NCI-H69 (cell line): ENCODE measurements around the gene POU2F3.

Source experiments
- DNase-seq: peaks from one replicate; lab custom pipeline; 2025; lab: John Stamatoyannopoulos, UW

The POU2F3 gene

GRCh38 chr11:120226714-120227113 lies 13.2 kb upstream of the POU2F3 start:
- DNase-seq, result no peak

DNA sequence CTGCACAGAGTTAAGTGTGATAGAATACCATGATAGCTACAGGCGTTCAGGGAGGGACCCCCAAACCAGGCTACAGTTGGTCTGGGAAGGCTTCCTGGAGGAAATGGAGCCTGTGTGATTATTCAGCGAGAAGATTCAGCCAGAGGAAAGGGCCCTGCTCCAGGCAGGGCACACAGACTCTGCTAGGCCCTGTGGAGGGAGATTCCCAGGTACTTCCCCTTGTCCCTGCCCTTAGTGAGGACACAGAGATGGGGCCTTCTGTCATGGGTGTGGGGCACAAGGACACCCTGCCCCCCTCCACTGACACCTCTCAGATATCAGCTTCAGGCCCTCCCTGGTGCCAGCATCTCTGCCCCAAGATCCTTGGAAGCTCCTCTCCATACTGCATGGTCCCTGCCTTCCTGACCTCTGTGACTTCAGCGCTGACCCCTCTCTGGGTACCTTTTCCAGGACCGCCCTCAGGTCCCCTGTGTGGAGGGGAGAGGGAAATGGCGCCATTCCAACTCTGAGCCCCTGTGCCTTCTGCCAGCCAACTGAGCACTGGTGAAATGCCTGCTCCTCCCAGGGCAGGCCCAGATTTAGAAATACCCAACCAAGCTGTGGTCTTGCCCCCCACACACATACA lies 12.6 kb upstream of the POU2F3 start:
- DNase-seq, result no peak

DNA sequence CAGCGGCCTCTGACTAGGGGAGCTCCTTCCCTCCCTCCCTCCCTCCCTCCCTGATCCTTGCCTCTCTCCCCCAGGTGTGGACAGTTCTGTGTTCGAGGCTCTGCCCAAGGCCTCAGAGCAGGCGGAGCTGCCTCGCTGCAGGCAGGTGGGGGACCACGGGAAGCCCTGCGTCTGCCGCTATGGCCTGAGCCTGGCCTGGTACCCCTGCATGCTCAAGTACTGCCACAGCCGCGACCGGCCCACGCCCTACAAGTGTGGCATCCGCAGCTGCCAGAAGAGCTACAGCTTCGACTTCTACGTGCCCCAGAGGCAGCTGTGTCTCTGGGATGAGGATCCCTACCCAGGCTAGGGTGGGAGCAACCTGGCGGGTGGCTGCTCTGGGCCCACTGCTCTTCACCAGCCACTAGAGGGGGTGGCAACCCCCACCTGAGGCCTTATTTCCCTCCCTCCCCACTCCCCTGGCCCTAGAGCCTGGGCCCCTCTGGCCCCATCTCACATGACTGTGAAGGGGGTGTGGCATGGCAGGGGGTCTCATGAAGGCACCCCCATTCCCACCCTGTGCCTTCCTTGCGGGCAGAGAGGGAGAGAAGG lies 11.1 kb upstream of the POU2F3 start:
- DNase-seq, result no peak

DNA sequence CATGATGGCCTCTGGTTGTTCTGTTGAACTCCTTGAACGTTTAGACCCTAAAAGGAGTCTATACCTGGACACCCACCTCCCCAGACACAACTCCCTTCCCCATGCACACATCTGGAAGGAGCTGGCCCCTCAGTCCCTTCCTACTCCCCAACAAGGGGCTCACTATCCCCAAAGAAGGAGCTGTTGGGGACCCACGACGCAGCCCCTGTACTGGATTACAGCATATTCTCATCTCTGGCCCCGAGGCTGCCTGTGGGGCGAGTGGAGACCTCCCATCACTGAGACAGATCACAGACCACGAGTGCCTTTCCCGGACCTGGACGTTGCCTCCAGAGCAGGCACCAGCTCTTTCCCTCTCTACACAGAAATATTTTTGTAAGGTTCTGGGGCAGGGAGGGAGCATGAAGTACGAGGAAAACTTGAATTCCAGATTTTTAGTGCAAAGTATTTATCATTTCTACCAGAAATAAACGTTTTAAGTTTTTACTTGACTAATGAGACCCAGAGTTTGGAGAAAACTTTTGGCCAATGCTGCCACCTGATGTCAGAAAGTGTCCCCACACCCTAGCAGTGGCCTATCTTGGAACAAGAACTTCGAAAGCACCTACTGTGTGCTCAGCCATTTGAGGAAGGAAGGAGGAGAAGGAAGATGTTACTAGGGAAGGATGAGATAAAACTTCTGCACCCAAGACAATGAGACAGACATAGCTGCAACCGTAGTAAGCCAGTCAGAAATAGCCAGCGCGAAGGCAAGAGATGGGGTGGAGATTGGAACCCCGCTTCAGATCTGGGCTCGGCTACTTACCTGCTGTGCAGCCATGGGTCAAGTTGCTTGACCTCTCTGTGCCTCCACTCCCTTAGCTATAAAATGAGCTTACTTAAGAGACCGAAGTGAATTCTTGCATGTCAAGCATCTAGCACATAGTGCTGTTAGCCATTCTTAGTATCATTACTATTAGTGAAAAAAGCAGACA lies 10.2 kb upstream of the POU2F3 start:
- DNase-seq, result peak; percentile 21

GRCh38 chr11:120230433-120231071 lies 9.4 kb upstream of the POU2F3 start:
- no peak for DNase-seq

GRCh38 chr11:120231963-120232362 lies 8.0 kb upstream of the POU2F3 start:
- DNase-seq, result no peak

- DNase-seq, result no peak
These were observed 6.6 kb upstream of the POU2F3 start for GRCh38 chr11:120233207-120233803.

GRCh38 chr11:120235024-120235628 lies 4.8 kb upstream of the POU2F3 start:
- DNase-seq, result peak; percentile 79

DNA sequence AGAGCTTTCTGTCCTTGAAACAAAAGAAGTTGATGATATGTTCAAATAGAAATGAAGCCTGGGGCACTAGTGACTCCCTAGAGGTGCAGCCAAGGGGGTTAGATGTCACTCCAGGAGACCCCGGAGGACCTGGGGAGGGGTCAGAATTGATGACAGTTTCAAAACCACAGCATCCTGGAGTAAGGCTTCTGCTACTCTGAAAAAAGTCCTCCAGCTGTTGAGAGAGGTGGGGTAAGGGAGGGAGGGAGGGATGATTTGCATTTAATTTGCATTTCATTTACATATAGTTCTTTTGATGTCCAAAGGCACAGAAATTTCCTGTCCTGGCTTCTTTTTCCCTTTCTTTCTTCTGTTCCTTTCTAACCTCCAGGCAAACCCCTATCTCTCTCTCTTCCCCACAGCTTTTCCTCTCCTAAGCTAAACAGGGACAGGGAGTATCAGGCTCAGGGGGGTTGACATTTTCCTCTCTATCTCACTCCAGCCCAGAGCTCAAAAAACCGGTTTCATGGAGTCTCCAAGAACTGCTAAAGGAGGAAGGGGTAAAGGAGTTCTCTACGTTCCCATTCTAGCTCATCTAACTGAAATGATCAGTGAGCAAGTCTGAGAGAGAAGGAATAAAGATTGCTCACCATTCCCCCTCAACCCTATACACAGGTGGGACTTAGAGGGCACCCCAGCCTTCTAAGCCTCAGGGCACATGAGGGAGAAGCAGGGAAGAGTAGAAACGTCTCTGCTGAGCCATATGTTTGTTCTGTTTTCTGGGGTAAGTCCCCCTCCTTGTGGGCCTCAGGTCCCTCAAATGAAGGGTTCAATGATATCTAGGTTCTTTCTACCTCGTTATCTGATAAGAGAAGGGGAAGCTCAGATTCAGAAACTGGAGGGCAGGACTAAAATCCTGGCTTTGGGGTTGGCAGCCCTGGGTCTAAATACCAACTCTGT lies 3.5 kb upstream of the POU2F3 start:
- DNase-seq, result no peak

- no peak for DNase-seq
These were observed 846 bp upstream of the POU2F3 start for GRCh38 chr11:120238968-120239620.

DNA sequence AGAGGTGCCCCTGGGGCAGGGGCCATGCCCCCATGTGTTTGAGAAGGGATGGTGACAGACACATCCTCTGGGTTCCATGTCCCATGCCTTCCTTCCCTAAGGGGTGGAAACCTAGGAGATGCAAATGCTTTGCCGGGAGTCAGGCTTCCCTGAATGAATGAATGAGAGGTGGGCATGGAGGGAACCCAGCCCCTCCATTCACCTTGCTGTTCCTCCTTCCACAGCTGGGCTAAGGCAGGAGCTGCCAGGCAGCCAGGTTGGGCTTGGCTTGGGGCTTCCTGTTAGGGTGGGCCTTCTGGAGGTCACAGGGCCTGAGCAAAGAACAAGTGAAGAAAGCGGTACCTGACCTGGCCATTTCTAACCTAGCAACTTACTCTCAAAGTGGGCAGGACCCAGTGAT lies 926 bp downstream of the POU2F3 start:
- DNase-seq, result no peak

- no peak for DNase-seq
These were observed 1.3 kb downstream of the POU2F3 start for GRCh38 chr11:120241277-120241676.

DNA sequence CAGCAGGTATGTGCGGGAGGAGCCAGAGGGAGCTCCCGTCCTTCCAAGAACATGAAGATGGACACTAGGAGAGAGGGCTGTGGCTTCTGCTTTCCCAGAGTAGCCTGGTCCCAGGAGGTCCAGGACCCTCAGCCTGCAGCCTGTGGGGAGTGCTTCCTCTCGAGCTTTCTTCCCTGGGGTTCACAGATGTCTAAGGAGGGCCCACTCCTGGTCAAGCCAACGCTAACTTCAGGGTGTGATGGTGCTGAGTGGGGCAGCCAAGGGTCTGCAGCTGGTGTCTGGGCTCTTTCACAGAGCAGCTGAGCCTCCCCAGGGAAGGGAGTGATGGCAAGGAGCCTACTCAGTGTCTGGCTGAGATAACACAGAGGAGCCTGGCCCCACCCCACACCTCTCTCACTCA lies 3.3 kb downstream of the POU2F3 start:
- DNase-seq, result no peak

- no peak for DNase-seq
These were observed 4.8 kb downstream of the POU2F3 start for GRCh38 chr11:120244476-120245365.

DNA sequence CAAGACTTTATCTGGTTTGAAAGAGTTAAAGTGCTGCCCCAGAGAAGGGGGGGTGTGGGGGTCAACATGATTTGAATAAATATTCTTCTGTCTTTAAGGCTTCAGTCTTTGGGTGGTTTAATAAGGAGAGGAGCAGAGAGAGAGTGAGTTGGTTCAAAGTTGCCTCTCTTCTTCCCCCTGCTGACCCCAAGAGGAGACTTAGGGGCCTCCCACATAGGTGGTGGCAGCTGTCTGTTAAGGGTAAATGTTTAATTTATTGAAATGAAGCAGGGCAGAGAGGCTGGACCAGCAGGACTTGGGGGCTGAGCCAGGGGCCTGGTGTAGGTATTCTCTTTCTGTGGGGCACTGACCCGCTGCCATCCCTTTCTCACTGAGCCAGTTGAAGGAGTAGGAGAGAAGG lies 5.5 kb downstream of the POU2F3 start:
- no peak for DNase-seq

DNA sequence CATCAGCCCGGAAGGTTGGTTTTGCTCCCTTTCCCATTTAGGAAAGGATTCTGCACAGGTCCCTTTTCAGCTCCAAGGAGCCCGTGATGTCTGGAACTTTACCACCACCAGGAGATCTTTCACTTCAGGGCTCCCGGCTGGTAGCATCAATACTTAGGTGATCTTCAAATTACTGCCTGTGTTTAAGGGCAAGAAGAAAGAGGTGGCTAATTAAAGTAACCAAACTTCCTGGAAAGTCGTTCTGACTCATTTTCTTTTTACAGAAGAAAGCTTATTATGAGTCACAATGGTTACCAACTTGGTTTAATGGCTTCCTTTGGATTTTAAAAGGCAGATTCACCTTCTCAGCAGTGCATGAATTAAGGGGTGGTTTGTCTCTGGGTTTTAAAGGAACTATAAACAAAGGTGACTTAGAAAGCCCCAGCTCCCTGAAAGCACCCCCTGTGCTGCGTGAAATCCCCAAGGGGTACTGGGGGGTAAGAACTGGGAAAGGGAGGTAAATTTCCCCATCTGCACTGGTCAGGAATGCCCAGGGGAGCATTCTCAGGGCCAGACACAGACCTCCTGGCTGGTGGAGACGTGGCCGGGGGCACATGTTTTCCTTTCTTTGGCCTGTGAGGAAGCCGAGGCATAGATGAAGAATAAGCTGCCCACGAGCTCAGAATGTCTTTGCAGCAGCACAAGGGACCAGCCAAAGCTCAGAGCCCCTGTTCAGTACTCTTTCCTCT lies 8.8 kb downstream of the POU2F3 start:
- DNase-seq, result no peak

DNA sequence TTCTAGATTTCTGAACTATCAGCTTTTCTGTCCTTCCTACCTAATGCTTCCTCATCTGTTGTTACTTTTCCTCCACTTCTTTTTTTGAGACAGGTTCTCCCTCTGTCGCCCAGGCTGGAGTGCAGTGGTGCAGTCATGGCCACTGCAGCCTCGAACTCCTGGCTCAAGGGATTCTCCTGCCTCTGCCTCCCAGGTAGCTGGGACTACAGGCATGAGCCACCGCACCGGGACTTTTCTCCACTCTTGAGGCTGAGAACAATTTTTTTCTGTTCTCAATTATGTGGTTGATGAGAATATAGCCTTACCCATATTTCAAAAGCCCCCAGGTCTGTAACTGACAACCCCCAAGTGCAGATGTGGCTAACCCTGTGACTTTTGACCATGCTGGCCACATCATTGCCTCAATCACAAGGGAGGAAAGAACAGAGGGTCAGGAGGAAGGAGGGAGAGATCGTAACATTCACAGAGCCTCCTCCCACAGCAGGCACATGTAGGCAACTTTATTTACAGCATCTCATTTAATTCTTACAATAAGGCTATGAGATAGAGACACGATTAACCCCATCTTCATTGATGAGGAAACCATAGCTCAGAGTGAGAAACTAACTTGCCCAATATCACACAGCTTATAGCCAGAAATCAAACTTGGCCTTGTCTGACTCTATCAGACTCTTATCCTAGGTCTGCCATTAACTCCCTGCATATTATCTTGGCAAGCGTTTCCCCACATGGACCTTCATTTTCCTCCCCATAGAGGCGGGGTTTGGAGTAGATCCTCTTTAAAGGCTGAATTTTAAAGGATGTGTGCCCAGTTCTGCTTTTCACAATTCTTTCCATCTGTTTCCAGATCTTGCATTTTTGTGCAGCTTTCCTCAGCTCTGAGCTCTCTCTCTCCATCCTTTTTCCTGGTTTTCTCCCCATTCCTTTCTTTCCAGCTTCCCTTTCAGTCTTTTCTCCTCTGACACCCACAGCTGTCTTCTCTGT lies 9.6 kb downstream of the POU2F3 start:
- no peak for DNase-seq
